Endothelial cell of umbilical vein (primary cell): ENCODE results near the gene NRXN3. TPM values are rescaled to one million over a fixed set of nuclear protein-coding genes. Genes with fewer than 3 reads are reported as not detected.

Experiments
- BruUV-seq: library from RNA; stranded (reverse); fragments of 400-500 nt; replicated peaks from 2 replicates; lab custom pipeline; 2021; lab: Mats Ljungman, UMichigan
- CTCF ChIA-PET: fragments of 300-600, 350-600 bp; sonication (Branson Sonifier 250); formaldehyde crosslinking; loops from one replicate; lab custom pipeline; 2021; ENCODE audit warnings: antibody characterized with exemption, inconsistent platforms; lab: Charles Lee
- POLR2A ChIA-PET: fragments of 300-600, 350-600 bp; sonication (Branson Sonifier 250); formaldehyde crosslinking; loops from one replicate; lab custom pipeline; 2021; ENCODE audit warnings: antibody characterized with exemption, inconsistent platforms; lab: Charles Lee
- DNase-seq: peaks from one replicate; pipeline ENCODE4 v3.0.0-alpha.2; 2011; ENCODE audit warnings: low read depth, low spot score
- FAIRE-seq: peaks from 2 replicates; lab custom pipeline; 2011; peaks lifted over from hg19 to GRCh38; lab: Jason Lieb, UNC
- H2AFZ ChIP-seq: 2 replicates; pipeline ENCODE4 v1.6.0; 2012; ENCODE audit warnings: low read depth, low read length, control low read depth, inconsistent platforms
- H3K27ac ChIP-seq: 2 replicates; pipeline ENCODE4 v1.5.1; 2011; ENCODE audit warnings: low read depth, mild to moderate bottlenecking, control low read depth, low read length, moderate library complexity; ENCODE audit not compliant: insufficient read depth
- H3K27me3 ChIP-seq, 2 experiments: 2 replicates each; pipeline versions ENCODE4 v1.6.0 to v1.6.1; 2011; ENCODE audit warnings: low read length in 2 of 2, mixed read lengths in 1 of 2; ENCODE audit not compliant: control insufficient read depth in 2 of 2, insufficient read depth in 2 of 2
- H3K36me3 ChIP-seq, 2 experiments: 2 replicates in 1 of 2; 3 replicates in 1 of 2; pipeline ENCODE4 v1.5.1; 2011; ENCODE audit warnings: low read length in 2 of 2, mild to moderate bottlenecking in 1 of 2, moderate library complexity in 1 of 2; ENCODE audit not compliant: control insufficient read depth in 2 of 2, insufficient read depth in 2 of 2; ENCODE audit errors: extremely low read depth in 1 of 2
- H3K4me1 ChIP-seq: 3 replicates; pipeline ENCODE4 v1.5.1; 2011; ENCODE audit warnings: mild to moderate bottlenecking, low read length; ENCODE audit not compliant: control insufficient read depth, insufficient read depth; ENCODE audit errors: extremely low read depth
- H3K4me2 ChIP-seq: 2 replicates; pipeline ENCODE4 v1.6.1; 2011; ENCODE audit warnings: low read length, control low read depth, mixed read lengths; ENCODE audit not compliant: insufficient read depth
- H3K4me3 ChIP-seq, 3 experiments: fragments of 200-600 bp in 1 of 3; sonication (generic), shearing (Covaris generic) in 1 of 3; replicated peaks in 1 of 3; 2 replicates each; pipeline ENCODE4 v1.5.1; 2011 to 2016; ENCODE audit warnings: control low read depth in 3 of 3, low read length in 3 of 3, mild to moderate bottlenecking in 2 of 3, inconsistent platforms in 1 of 3, low read depth in 1 of 3, moderate library complexity in 1 of 3; ENCODE audit not compliant: insufficient read depth in 1 of 3
- H3K79me2 ChIP-seq: 2 replicates; pipeline ENCODE4 v1.6.0; 2012; ENCODE audit warnings: low read length, inconsistent platforms; ENCODE audit not compliant: control insufficient read depth, insufficient read depth
- H3K9ac ChIP-seq: replicated peaks from 2 replicates; pipeline ENCODE3; 2011; ENCODE audit warnings: low read length, control low read depth; ENCODE audit not compliant: insufficient read depth; ENCODE audit errors: extremely low read depth
- H3K9me1 ChIP-seq: replicated peaks from 3 replicates; pipeline ENCODE4 v1.6.0; 2011; ENCODE audit warnings: mild to moderate bottlenecking, low read length; ENCODE audit not compliant: control insufficient read depth, insufficient read depth; ENCODE audit errors: extremely low read depth
- H3K9me3 ChIP-seq: replicated peaks from 2 replicates; pipeline ENCODE4 v1.5.1; 2012; ENCODE audit warnings: low read length, inconsistent platforms; ENCODE audit not compliant: control insufficient read depth, insufficient read depth
- H4K20me1 ChIP-seq: replicated peaks from 2 replicates; pipeline ENCODE3; 2011; ENCODE audit warnings: mild to moderate bottlenecking, low read length; ENCODE audit not compliant: control insufficient read depth, insufficient read depth; ENCODE audit errors: extremely low read depth
- EZH2 ChIP-seq: IDR thresholded peaks from 2 replicates; pipeline ENCODE4 v1.6.1; 2012; ENCODE audit warnings: borderline replicate concordance, low read depth, mild to moderate bottlenecking, moderate library complexity, low read length, inconsistent platforms; ENCODE audit not compliant: severe bottlenecking
- FOS ChIP-seq: IDR thresholded peaks from 2 replicates; pipeline ENCODE4 v1.6.1; 2011; ENCODE audit warnings: mild to moderate bottlenecking, low read length, moderate library complexity, borderline replicate concordance; ENCODE audit not compliant: insufficient read depth
- GATA2 ChIP-seq: IDR thresholded peaks from 2 replicates; pipeline ENCODE4 v1.7.0; 2011; ENCODE audit warnings: low read depth, mild to moderate bottlenecking, moderate library complexity, mixed read lengths, low read length; ENCODE audit not compliant: insufficient read length, insufficient read depth
- JUN ChIP-seq: IDR thresholded peaks from 2 replicates; pipeline ENCODE4 v1.6.1; 2011; ENCODE audit warnings: borderline replicate concordance, low read depth; ENCODE audit not compliant: insufficient read length, insufficient read depth
- MAX ChIP-seq: IDR thresholded peaks from 2 replicates; pipeline ENCODE4 v1.6.1; 2011; ENCODE audit not compliant: insufficient read depth, insufficient read length
- MYC ChIP-seq: IDR thresholded peaks from one replicate; pipeline ENCODE4 v1.6.1; 2011; ENCODE audit warnings: mild to moderate bottlenecking, low read depth, low read length
- POLR2A ChIP-seq: IDR thresholded peaks from 2 replicates; pipeline ENCODE4 v1.6.1; 2012; ENCODE audit warnings: low read depth, mild to moderate bottlenecking, control low read depth, low read length
- POLR2AphosphoS5 ChIP-seq: IDR thresholded peaks from 2 replicates; pipeline ENCODE4 v1.6.1; 2012; ENCODE audit warnings: low read depth, mild to moderate bottlenecking, control low read depth, low read length, moderate library complexity; ENCODE audit not compliant: insufficient read depth
- dilution Hi-C: fragments of 300-500 bp; cut with MboI; formaldehyde crosslinking; loops from one replicate; pipeline ENCODE4 v1.15.0; 2019; ENCODE audit warnings: low sequenced_read_pairs; ENCODE audit not compliant: extremely low pct_ligation_motif_present
- intact Hi-C: fragments of 100-400 bp; cut with micrococcal nuclease; formaldehyde crosslinking; loops from one replicate; pipeline ENCODE4 v1.10.0; 2022
- polyA plus RNA-seq, 4 experiments: library from polyadenylated mRNA; depleted of rRNA in 3 of 4; stranded (reverse) in 3 of 4; unstranded in 1 of 4; fragments of >200 nt; gene quantifications; 2 replicates each; pipeline versions ENCODE4 v1.2.1 to v1.2.3, GENCODE V29; 2011 to 2012; ENCODE audit warnings: missing spikeins in 1 of 4
- total RNA-seq: library from RNA; stranded (reverse); gene quantifications from 2 replicates; pipeline ENCODE4 v1.2.3, GENCODE V29; 2021
- TF ChIP-seq, protein P1 (sequence below), 2 donors: IDR thresholded peaks; 1 replicate in 1 of 2; 2 replicates in 1 of 2; pipeline ENCODE4 v1.5.1; 2011; ENCODE audit warnings: low read length in 2 of 2, mild to moderate bottlenecking in 2 of 2, moderate library complexity in 2 of 2, control low read depth in 1 of 2, inconsistent platforms in 1 of 2, low read depth in 1 of 2; ENCODE audit not compliant: insufficient read depth in 1 of 2; ENCODE audit errors: extremely low read depth in 1 of 2

Gene NRXN3
- total and polyA plus RNA-seq, 2 donors (not counting 3 experiments of a cell fraction or from before 2014, with no cell fraction given) = 0.72 to 4.2 TPM

DNA sequence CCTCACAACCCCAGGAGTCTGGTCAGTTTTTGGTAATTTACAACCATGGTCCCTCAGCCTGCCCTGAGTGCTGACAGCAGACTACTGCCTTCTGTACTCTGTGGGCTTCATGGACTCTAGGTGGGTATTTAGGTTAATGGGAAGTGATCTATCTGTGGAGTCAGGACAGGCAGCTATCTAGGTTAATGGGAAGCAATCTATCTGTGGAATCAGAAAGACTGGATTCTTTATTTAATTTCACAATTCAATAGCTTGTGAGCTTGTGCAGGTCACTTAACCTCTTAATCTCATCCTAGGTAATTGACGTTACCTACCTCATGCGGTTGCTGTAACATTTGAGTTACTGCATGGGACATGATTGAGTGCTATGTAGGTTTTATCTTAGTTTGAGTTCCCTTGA, 777.5 kb downstream of the NRXN3 start:
- CTCF ChIA-PET = interaction anchor here (4.9 kb wide), 1 partner anchor 14 kb away, joined by 41 read pairs; no protein-coding TSS in a partner anchor

More for the DNA sequence above, 777.5 kb downstream of the NRXN3 start:
- Histone ChIP-seq H3K9ac (no peak overlapping the region), H2AFZ (no peak overlapping the region), H3K27me3 (peaks cover 2 to 4% of the 10 kb centered on the region in 2 experiments), H3K36me3 (no peaks in the 10 kb centered on the region), H3K27ac (no peak overlapping the region), H3K4me1 (peaks cover 14% of the 10 kb centered on the region), H3K9me1 (no peaks in the 10 kb centered on the region), H3K4me2 (no peak overlapping the region), H3K4me3 (no peak overlapping the region), H4K20me1 (no peaks in the 10 kb centered on the region), H3K79me2 (no peaks in the 10 kb centered on the region), H3K9me3 (no peaks in the 10 kb centered on the region)
- DNase-seq = no peak
- POLR2A ChIA-PET = no interaction called here
- TF ChIP-seq, protein P1, sequence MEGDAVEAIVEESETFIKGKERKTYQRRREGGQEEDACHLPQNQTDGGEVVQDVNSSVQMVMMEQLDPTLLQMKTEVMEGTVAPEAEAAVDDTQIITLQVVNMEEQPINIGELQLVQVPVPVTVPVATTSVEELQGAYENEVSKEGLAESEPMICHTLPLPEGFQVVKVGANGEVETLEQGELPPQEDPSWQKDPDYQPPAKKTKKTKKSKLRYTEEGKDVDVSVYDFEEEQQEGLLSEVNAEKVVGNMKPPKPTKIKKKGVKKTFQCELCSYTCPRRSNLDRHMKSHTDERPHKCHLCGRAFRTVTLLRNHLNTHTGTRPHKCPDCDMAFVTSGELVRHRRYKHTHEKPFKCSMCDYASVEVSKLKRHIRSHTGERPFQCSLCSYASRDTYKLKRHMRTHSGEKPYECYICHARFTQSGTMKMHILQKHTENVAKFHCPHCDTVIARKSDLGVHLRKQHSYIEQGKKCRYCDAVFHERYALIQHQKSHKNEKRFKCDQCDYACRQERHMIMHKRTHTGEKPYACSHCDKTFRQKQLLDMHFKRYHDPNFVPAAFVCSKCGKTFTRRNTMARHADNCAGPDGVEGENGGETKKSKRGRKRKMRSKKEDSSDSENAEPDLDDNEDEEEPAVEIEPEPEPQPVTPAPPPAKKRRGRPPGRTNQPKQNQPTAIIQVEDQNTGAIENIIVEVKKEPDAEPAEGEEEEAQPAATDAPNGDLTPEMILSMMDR (IDR thresholded peaks at IDR 0.05; ENCODE audit: extremely low read depth in 1 of 2, insufficient read depth in 1 of 2, low read depth in 1 of 2, low read length in 2 of 2) = no peak
- TF ChIP-seq MYC (no peak), POLR2A (no peak), EZH2 (no peak), POLR2AphosphoS5 (no peak), MAX (no peak), FOS (no peak), GATA2 (no peak), JUN (no peak)
- BruUV-seq = no TSS peak
- intact Hi-C loops (no loop called here), dilution Hi-C loops (no loop called here)
- peak; percentile 4 for FAIRE-seq
